Caki2 (cell line): ENCODE data around the gene VSTM2L. TPM values are rescaled to one million over a fixed set of nuclear protein-coding genes. Genes with fewer than 3 reads are reported as not detected.

Experiments used
- DNase-seq: peaks from one replicate; pipeline ENCODE4 v3.0.0-alpha.2; 2015; ENCODE audit warnings: low read depth
- in situ Hi-C: cut with HindIII; loops from 2 replicates; pipeline ENCODE4 v1.10.0; 2016; ENCODE audit warnings: low sequenced_read_pairs, low pct_unique_long_range_greater_than_20kb, mixed read lengths
- total RNA-seq: library from RNA; depleted of rRNA; stranded (reverse); fragments of >200 nt; shearing (Covaris generic); gene quantifications from 2 replicates; pipeline ENCODE4 v1.2.3, GENCODE V29; 2014; ENCODE audit warnings: low replicate concordance

The VSTM2L gene
- total RNA-seq, 1 experiment from 2014 or later: not detected

DNA sequence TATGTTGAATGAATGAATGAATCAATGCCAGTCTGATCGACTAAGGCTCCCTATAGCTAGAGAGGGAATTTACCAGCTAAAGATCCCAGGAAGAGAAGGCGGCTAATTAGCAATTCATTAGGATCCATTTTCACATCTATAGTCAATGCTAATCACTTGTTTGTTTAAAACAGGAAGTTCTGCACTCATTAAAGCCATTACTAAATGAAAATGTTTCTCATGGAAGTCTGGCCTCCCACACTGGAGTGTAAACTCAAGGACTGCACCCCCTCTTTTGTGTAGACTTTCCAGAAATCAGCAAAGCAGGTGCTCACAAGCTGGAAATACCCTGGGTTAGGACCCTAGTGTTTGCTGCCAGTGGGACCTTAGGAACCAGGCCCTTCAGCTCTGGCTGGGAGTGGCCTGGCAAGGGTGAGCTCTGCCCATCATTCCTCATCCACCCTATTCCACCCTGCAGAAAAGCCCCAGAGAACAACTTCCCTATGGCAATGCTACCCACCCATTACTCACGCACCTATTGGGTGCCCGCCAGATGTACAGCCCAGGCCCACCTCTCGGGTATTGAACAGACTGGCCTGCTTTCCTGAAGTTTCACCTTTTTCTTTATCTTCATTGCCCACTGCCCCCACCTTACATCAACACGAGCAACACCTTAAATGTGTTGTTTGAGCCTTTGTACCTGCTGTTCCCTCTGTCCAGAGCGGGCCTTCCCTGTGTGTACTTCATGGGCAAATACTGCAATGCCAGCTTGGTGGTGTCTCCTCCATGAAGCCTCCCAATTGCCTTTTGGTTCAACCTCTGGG, 69.5 kb downstream of the VSTM2L start:
- in situ Hi-C loops: no loop called here
- no peak for DNase-seq

DNA sequence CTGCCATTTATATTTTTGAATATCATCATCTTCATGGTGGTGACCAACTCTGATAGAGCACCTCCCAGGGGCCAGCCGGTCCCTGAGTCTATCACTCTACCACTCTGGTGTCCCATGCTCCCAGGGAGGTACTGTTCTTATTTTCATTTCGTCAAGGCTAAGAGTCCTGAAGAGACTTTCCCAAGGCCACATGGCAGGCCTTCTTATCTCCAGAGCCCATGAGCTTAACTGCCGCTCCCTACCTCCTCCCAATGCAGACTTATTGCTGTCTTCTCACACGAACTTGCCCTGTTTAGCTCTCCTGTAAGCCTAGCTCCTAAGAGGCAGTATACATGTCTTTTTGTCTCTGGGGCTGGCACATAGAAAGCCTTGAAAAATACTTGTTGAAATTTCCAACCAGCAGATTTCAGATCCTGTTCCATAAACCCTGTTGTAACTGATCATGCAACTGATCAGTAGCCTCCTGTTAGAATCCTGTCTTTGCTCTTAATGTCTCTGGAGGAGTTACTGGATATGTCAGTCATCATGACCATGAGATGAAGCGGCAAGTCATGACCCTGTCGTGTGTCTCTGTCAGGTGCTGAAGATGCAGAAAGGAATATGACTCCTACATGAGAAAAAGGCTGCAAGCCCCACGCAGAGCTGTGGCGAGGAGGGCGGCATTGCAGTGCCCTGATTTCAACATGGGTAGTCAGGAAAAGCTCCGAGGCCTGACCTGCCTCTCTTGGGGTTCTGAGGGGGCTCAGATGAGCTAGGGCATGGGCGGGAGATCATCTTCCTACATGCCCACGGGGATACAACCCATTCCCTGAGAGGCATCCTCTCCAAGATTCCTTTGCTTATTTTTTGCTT, 70.4 kb downstream of the VSTM2L start:
- in situ Hi-C loops: no loop called here
- no peak for DNase-seq

GRCh38 chr20:37976887-37977286, 74.0 kb downstream of the VSTM2L start:
- DNase-seq: no peak
- in situ Hi-C loops: no loop called here

- in situ Hi-C loops: no loop called here
- DNase-seq: no peak
Measured at GRCh38 chr20:37977338-37977737, 74.4 kb downstream of the VSTM2L start.

GRCh38 chr20:37977786-37978185, 74.9 kb downstream of the VSTM2L start:
- no peak for DNase-seq
- in situ Hi-C loops: no loop called here

DNA sequence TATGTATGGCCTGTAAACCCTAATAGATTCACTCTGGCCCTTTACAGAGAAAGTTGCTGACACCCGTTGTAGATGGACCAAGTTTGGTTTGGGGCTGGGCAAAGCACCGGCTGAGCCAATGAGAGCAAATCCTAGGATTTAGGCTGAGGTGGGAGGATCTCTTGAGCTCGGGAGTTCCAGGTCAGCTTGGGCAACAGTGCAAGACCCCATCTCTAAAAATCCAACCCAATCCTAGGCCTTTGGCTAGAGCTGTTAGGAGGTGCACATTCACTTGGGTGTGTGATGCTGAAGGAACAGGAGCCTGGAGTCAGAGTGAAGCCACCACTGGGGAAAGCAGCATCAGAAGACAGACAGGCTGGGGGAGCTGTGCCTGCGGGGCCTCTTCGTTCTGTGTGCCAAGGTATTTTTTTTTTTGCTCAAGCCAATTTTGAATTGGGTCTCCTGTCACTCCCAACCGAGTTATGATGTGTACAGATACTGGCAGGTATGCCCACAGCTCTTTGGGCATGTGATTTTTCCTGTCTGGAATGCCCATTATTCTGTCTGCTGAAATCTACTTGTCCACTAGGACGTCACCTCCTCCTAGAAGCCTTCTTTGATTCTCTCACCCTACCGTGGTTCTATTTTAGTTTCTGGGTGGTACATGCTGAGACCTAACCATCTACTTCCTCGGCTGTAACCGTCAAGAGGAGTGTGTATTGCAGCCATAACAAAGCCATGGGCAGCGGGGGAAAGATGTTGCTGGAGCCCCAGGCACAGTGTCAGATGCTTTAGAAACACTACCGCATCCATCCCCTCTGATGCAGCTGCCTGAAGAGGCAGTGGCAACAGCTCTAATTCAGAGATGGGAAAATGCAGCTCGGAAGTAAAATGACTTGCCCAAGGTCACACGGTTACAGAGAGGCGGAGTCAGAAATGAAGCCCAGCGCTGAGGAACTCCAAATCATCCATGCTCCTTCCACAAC, 76.4 kb downstream of the VSTM2L start:
- in situ Hi-C loops: no loop called here
- no peak for DNase-seq

- DNase-seq: no peak
- in situ Hi-C loops: no loop called here
Measured at GRCh38 chr20:37980383-37980782, 77.5 kb downstream of the VSTM2L start.

DNA sequence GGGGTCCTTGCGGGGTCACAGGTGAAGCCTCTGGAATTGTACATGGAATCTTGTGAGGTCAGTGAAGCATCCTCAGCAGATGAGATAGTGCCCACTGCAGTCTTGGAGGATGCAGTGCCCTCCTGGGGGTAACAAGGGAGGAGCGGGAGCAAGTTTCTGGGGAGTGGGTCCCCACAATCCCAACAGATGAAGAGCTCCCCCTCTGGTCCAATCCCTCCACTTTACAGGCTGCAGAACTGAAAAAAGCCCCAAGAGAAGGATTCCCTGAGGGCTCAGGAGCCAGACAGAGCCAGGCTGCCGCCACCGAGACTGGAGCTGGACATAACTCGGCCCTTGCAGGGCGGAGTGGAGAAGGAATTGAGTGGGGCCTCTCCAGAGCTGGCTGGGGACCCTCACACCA, 77.9 kb downstream of the VSTM2L start:
- in situ Hi-C loops: no loop called here

DNA sequence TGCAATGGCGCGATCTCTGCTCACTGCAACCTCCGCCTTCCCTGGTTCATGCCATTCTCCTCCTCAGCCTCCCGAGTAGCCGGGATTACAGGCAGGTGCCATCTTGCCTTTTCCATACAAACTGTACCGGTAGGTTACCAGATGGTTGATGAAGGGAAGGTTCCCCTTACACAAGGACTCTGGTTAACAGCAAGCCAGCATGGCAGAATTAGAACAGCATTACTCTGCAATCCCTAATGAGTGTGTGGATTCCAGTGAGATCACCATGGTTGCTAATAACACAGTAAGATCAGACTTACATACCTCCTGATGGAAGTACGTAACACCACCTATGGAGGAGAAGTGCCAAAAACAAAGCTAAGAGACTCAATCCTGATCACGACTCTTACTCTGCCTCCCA, 78.6 kb downstream of the VSTM2L start:
- in situ Hi-C loops: no loop called here
- no peak for DNase-seq

More for the DNA sequence above, 77.9 kb downstream of the VSTM2L start:
- no peak for DNase-seq

GRCh38 chr20:37983286-37983685, 80.4 kb downstream of the VSTM2L start:
- in situ Hi-C loops: no loop called here
- no peak for DNase-seq

- DNase-seq: no peak
- in situ Hi-C loops: no loop called here
Measured at GRCh38 chr20:37984018-37984785, 81.3 kb downstream of the VSTM2L start.

- no peak for DNase-seq
- in situ Hi-C loops: no loop called here
Measured at GRCh38 chr20:37986044-37986858, 83.3 kb downstream of the VSTM2L start.

DNA sequence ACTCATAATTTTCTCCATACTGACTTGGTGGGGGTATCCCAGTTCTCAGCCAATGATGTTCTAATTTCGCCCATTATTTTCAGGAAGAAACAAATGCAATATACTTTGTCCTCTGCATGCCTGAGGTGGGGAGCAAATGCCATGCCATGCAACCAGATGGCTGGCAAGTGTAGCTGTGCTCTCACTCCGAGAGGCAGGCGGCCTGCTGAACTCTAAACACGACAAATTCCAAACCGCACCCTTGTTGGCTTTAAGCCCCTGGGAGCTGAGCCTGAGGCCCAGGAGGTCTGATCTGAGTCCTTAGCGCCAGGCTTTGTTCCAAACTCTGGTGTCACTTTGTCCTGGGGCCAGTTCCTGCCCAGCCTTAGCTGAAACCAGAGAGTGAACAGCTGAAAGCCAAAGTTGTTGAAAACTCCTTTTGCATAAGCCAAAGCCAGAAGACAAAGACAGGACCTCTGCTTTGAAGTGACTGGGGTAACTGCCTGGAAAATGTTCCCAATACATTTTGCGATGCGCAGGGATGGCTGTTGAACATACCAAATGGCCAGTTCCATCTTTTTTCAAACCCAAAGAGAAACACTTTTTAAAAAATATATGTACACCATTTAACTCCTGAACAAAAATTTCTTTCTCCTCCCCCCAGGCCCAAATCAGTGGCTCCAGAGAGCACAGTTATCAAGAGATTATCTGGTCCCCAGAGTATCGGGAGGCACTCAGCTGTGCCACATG, 84.1 kb downstream of the VSTM2L start:
- DNase-seq: no peak
- in situ Hi-C loops: no loop called here

- in situ Hi-C loops: no loop called here
- no peak for DNase-seq
Measured at GRCh38 chr20:37987602-37988290, 84.8 kb downstream of the VSTM2L start.

- DNase-seq: no peak
- in situ Hi-C loops: no loop called here
Measured at GRCh38 chr20:37988306-37988954, 85.5 kb downstream of the VSTM2L start.
